Middle frontal gyrus (tissue), 1 donor: ENCODE measurements around the gene ANP32B.
"Not testable (repeated sequence)": the region's sequence is repeated elsewhere in the genome, so short reads cannot be mapped to it uniquely, and the experiment has no call there.

Source experiments
- DNase-seq: peaks from one replicate; pipeline ENCODE4 v3.0.0-alpha.2; 2015; ENCODE audit warnings: low spot score; ENCODE audit errors: extremely low spot score

Gene ANP32B

GRCh38 chr9:97962575-97962974, 20.6 kb upstream of the ANP32B start:
- no peak for DNase-seq

DNA sequence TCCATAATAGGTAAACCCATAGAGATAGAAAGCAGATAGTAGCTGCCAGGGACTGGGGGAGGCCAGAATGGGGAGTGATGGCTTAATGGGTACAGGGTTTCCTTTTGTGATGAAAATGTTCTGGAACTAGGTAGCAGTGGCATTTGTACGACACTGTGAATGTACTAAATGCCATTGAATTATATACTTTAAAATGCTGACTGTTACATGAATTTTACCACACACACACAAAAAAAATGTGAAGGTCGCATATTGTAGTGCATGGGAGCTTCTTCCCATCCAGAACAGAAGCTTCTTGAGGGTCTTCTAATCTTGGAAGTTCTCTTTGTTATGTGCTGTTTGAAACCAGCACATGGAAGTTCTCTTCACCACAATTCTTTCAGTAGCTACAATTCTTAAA, 19.9 kb upstream of the ANP32B start:
- DNase-seq: no peak

DNA sequence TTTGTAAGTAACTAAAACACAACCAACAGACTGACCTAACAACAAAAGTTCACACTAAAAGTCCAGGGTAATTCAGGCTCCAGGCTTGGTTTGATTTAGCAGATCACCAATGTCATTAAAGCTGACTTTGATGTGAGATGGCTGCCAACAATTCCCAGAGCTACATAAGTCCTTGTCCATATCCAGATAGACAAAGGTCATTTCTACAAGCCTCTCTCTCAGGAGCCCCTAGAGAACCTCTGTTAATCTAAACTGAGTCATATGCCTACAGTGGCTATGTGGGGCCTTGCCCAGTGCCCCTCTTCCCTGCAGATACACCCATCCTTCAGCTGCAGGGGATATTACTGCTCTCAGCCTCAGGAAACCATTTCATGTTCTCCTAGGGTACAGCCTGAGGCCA, 18.2 kb upstream of the ANP32B start:
- DNase-seq: no peak

GRCh38 chr9:97966493-97966892, 16.6 kb upstream of the ANP32B start:
- no peak for DNase-seq

GRCh38 chr9:97969014-97969413, 14.1 kb upstream of the ANP32B start:
- DNase-seq: no peak

DNA sequence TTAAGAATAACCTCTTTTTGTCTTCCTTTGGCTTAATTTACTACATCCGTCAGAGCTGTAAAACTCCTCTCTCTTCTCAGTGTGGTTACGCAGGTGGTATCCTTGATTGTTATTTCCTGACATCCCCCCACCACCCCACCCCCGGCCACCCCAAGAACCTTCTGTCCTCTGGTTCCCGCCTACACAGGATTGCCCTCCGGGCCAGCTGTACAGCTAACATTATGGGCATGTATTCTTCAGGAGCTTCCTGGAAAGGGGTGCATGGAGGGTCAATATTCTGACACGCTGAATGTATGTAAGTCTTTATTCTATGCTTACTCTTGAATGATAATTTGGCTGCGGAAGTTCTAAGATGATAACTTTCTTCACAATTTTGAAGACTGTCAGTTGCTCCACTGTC, 13.0 kb upstream of the ANP32B start:
- no peak for DNase-seq

- no peak for DNase-seq
Measured at GRCh38 chr9:97972753-97973152, 10.4 kb upstream of the ANP32B start.

GRCh38 chr9:97975376-97975775, 7.8 kb upstream of the ANP32B start:
- DNase-seq: no peak

DNA sequence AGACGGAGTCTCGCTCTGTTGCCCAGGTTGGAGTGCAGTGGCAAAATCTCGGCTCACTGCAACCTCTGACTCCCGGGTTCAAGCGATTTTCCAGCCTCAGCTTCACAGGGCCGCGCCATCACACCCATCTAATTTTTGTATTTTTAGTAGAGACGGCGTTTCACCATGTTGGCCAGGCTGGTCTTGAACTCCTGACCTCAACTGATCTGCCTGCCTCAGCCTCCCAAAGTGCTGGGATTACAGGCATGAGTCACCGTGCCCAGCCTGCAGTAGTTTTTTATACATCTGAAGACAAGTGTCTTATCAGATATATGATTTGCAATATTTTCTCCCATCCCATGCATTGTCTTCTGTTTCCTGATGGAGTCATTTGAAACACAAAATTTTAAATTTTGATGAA, 6.5 kb upstream of the ANP32B start:
- not testable (repeated sequence) for DNase-seq

- DNase-seq: no peak
Measured at GRCh38 chr9:97978371-97979130, 4.6 kb upstream of the ANP32B start.

- no peak for DNase-seq
Measured at GRCh38 chr9:97979788-97980478, 3.2 kb upstream of the ANP32B start.

- DNase-seq: no peak
Measured at GRCh38 chr9:97980479-97980803, 2.7 kb upstream of the ANP32B start.

DNA sequence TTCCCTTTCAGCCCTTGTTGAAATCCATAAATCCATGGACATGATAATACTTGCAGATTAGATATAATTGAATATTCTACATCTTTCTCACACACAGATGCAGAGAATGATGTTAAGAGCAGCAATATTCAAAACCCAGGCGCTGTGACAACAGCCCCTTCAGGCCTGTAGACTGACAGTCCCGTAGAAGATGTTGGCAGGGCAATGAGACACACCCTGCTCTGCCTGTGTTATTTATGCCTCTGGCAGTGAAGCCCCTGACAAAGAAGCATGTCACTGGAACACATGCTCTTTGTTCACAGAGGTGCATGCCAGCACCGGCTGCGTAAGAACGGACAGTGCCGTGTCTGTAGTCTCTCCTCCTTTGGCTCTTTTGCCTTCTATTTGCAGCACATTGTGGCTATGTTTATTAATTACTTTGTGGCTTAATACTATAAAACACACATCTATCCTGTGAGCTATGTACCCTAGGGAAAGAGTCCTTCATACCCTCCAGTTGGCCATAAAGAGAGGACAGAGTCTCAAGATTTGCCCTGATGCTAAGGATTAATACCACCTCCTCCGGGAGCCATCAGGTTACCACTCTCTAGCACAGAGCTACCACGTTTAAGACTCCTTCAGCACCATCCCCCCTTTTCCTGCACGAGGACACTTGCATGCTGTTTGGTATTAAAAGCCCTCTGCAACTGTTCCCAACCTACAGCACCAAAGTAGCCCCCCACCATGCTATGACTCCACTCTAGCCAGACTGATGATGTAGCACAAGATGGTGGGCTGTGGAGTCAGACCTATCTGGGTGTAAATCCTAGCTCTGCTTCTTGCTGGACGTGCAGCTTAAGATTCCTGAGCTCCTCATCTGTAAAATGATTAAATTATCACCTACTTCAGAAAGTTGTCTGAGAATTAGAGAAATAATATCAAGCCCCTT, 2.0 kb upstream of the ANP32B start:
- DNase-seq: no peak

DNA sequence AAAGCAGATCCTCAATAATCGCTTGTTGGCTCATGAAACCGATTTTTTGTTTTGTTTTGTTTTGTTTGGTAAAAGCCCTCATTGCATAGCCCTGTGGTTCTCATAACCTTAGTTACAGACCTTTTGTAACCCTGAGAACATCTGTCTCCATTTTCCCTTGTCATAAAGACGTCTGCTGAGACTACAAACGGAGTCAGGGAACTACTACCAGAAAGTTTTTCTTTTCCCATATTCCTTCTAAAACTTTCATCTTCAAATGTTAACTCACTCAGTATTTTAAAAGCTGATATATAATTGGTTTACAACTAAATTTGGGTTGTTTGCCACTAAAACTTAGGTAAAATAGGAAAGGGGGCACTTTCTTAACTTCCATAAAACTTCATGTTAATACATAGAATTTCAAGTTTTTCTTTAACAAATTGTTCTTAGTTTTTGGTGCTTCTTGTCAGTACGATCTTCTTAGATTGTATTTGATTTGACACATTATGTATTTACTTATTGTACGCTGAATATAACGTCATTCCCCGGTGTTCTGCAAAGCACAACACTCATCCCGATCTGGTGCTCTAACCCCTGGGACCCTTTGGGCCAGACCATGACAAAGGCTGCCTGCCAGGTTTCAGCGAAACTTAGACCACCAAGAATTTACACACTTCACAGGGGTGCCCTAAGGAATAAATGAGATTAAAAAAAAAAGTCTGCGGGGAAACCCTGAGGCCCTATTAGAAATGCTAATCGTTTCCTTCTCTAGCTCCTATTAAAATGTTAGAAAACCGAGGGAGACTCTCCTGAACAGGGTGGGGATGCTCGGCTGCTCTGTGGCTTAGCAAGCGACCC, 1.1 kb upstream of the ANP32B start:
- no peak for DNase-seq

DNA sequence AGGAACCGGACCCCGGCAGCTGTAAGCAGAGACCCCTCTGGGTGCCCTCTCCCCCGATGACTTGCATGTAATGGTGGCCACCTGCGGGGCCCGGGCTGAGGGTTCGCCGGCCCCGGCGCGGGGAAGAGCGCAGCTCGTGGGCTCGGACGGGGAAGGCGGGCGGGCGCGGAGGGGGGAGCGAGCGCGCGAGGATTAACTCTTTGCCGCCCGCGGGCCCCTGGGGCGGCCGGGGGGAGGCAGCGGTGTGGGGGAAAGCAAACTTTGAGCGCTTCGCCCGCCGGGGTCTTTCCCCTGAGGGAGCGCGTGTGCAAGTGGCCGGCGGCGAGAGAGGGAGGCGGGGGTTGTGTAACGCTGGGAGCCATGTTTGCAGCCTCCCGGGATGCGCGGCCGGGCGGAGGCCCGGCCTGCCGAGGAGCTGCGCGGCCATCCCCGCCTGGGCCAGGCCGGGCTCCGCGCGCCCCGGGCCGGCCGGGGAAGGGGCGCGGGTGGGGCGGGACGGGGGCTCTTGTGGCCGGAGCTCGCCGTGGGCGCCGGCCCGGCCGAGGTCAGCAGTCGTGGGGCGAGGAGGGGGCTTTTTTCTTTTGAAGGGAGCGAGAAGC, 547 bp downstream of the ANP32B start:
- DNase-seq: no peak

DNA sequence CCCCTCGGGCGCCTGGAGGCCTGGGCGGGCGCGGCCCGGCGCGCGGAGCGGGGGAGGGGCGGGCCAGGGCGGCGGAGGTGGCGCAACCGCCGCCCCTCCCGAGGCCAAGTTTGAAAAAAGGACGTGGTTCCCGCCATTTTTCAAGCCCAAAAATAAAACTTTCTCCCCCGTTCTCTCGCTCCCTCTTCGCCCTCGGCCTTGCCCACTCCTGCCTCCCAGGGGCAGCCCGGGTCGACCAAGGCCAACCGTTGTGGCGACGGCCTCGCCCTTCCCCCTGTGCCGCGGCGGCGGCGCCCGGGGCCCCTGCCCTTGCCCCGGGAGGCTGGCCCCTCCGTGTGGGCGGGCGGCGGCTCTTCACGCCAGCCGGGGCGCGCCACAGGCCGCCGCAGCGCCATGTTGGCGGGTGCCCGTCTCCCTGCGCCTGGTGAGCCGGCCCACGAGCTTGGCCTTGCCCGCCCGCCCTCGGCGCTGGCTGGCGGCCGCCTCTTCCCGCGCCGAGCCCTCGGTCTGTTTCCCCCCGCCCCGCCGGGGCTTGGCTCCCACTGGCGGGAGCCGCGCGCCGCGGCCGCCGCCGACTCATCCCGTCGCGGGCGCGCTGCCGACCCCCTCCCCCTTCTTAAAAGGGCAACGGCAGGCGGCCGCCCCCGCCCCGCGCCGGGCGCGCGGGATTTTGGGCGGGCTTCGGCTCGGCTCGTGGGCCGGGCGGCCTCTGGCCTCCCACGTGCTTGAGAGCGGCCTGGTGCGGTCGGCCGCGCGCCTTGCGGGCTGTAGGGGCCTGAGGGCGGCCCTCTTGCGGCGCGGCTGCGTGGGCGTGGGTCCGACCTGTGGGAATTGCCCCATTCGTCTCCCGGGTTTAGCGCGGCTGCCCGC, 1.3 kb downstream of the ANP32B start:
- DNase-seq: peak; percentile 53

GRCh38 chr9:97985058-97985861, 2.1 kb downstream of the ANP32B start:
- no peak for DNase-seq

- no peak for DNase-seq
Measured at GRCh38 chr9:97987487-97987886, 4.3 kb downstream of the ANP32B start.

- DNase-seq: no peak
Measured at GRCh38 chr9:97990259-97990658, 7.1 kb downstream of the ANP32B start.
